Endothelial cell of umbilical vein (primary cell): ENCODE results near the gene ANKRD44. TPM values are rescaled to one million over a fixed set of nuclear protein-coding genes. Genes with fewer than 3 reads are reported as not detected.

Source experiments
- polyA plus RNA-seq, 4 experiments: library from polyadenylated mRNA; depleted of rRNA in 3 of 4; stranded (reverse) in 3 of 4; unstranded in 1 of 4; fragments of >200 nt; gene quantifications; 2 replicates each; pipeline versions ENCODE4 v1.2.1 to v1.2.3, GENCODE V29; 2011 to 2012; ENCODE audit warnings: missing spikeins in 1 of 4
- total RNA-seq: library from RNA; stranded (reverse); gene quantifications from 2 replicates; pipeline ENCODE4 v1.2.3, GENCODE V29; 2021

Gene ANKRD44
- total and polyA plus RNA-seq, 2 donors (not counting 3 experiments of a cell fraction or from before 2014, with no cell fraction given): 3.4 to 6.1 TPM

Other genes with a start within 250 kb of the ANKRD44 start
- gene SF3B1, start 124.2 kb upstream of the ANKRD44 start, total RNA-seq: 222 and 234 TPM in 2 replicates
- 271 and 321 TPM in 2 replicates for gene SF3B1, start 124.2 kb upstream of the ANKRD44 start, polyA plus RNA-seq
- gene COQ10B, start 142.8 kb upstream of the ANKRD44 start, total RNA-seq: 15.1 and 19.5 TPM in 2 replicates
- 1.6 and 2.4 TPM in 2 replicates for gene COQ10B, start 142.8 kb upstream of the ANKRD44 start, polyA plus RNA-seq
- 307 and 337 TPM in 2 replicates for gene HSPD1, start 189.1 kb upstream of the ANKRD44 start, total RNA-seq
- 43.8 and 73.2 TPM in 2 replicates for gene HSPD1, start 189.1 kb upstream of the ANKRD44 start, polyA plus RNA-seq
- 137 and 145 TPM in 2 replicates for gene HSPE1, start 189.6 kb upstream of the ANKRD44 start, total RNA-seq
- gene HSPE1, start 189.6 kb upstream of the ANKRD44 start, polyA plus RNA-seq: 32.2 and 59.8 TPM in 2 replicates
- gene MOB4, start 205.3 kb upstream of the ANKRD44 start, total RNA-seq: 24.0 and 27.9 TPM in 2 replicates
- gene MOB4, start 205.3 kb upstream of the ANKRD44 start, polyA plus RNA-seq: 16.1 and 23.9 TPM in 2 replicates